GM19240 (cell line): ENCODE data around the gene DNAI2.

Source experiments
- DNase-seq: peaks from one replicate; pipeline ENCODE4 v3.0.0; 2011; ENCODE audit warnings: low spot score; ENCODE audit not compliant: insufficient read length

Gene DNAI2

GRCh38 chr17:74304184-74304583 is 30.1 kb downstream of the DNAI2 start:
- no peak for DNase-seq

DNA sequence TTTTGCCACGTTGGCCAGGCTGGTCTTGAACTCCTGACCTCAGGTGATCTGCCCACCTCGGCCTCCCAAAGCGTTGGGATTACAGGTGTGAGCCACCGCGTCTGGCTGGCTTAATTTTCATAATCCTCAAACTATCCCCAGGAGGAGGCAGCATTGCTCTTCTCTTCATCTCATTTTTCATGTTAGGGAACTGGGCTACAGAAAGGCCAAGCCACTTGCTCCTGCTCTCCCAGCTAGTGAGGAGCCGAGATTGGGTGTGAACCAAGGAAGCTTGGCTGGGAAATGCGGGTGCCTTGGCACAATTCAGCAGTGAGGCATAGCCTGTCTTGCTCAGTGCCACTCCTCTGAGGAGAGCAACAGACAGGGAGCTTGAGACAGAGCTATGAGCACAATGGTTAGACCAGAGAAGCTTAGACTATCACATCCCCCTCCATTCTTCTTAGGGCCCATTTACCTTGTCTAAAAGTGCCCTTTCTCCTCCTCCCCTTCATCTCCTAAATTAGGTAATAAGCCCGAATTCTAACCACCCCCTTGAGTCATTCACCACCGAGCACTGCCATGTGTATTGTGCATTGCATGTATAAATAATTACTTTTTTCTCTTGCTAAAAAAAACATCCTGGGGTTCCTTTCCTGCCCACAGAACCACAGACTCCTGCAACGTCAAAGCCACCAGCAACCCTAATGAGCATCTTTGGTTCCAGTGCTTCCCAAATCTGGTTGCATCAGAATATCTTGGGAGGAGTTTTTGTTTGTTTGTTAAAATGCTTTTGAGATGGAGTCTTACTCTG is 32.0 kb downstream of the DNAI2 start:
- DNase-seq, result no peak

GRCh38 chr17:74307984-74308773 is 34.1 kb downstream of the DNAI2 start:
- no peak for DNase-seq

DNA sequence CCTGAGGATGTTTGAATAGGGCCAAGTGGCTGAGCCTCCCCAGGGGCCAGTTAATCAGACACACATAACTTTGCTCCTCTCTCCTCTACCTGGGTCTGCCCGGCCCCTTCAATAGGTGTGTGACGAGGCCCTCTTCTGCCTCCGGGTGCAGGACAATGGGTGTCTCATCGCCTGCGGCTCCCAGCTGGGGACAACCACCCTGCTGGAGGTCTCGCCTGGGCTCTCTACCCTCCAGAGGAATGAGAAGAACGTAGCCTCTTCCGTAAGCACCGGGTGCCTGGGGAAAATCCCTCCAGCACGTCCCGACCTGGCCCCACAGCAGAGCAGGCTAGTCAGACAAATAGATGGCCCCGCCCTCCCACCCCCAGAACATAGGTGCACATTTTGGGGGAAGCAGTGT is 35.9 kb downstream of the DNAI2 start:
- DNase-seq, result no peak

- DNase-seq, result no peak
Observed at GRCh38 chr17:74314877-74315276, 40.8 kb downstream of the DNAI2 start.

- no peak for DNase-seq
Observed at GRCh38 chr17:74316220-74316619, 42.2 kb downstream of the DNAI2 start.

GRCh38 chr17:74317071-74317470 is 43.0 kb downstream of the DNAI2 start:
- no peak for DNase-seq

DNA sequence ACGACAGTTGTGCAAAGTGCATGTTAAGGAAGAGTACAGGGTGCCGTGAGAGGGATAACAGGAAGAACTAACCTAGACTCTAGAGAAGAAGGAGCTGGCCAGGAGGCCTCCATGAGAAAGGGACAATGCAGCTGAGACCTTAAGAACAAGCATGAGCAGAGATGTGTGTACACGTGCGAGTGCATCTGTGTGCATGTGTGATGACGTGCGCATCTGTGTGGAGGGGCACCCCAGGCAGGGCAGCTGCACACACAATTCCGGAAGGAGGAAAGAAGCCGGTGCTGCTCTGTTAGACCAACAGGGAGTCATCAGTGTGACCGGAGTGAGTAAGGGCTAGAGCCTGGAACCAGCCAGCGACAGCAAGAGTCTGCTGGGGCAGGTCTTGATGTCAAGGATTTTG is 44.4 kb downstream of the DNAI2 start:
- DNase-seq, result no peak

- DNase-seq, result no peak
Observed at GRCh38 chr17:74324521-74324920, 50.5 kb downstream of the DNAI2 start.

GRCh38 chr17:74325376-74325742 is 51.3 kb downstream of the DNAI2 start:
- DNase-seq, result no peak

GRCh38 chr17:74325743-74326379 is 51.8 kb downstream of the DNAI2 start, which contains the start of gene KIF19:
TSS of gene KIF19 (plus strand) at chr17:74326226. CDS start at chr17:74326350, 124 bp downstream.
- DNase-seq, result peak; percentile 59

- no peak for DNase-seq
Observed at GRCh38 chr17:74326506-74326905, 52.5 kb downstream of the DNAI2 start.

- no peak for DNase-seq
Observed at GRCh38 chr17:74328487-74328886, 54.5 kb downstream of the DNAI2 start.

GRCh38 chr17:74329378-74329777 is 55.3 kb downstream of the DNAI2 start:
- no peak for DNase-seq

GRCh38 chr17:74330446-74330845 is 56.4 kb downstream of the DNAI2 start:
- DNase-seq, result no peak

DNA sequence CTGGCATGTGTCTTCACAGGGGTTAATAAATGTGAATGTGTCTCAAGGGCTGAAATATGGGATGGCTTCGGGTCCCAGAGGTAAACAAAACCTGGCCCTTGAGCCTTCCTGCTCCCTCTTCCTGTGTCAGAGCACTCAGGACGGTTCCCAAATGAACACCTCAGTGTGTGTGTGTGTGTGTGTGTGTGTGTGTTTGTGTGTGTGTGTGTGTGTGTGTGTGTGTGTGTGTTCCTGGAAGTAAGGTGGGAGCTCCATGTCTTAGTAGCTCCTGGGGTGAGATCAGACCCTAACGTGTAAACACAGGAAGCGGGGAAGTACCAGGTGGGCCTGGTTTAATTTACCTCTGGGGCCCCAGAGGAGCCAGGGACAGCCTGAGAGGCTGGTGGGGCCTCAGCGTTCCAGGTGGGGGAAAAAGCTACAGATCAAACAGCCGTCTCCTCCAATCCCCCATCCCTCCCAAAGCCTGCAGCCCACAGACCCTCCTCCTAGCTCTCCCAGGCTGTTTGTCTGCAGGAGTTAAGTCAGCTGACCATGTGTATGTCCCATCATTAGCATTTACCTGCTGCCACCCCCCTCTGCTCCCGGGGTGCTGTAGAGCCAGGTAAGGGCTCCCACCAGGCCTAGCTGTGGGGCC is 58.1 kb downstream of the DNAI2 start:
- no peak for DNase-seq

- no peak for DNase-seq
Observed at GRCh38 chr17:74332763-74333283, 58.8 kb downstream of the DNAI2 start.

- DNase-seq, result no peak
Observed at GRCh38 chr17:74334393-74335039, 60.5 kb downstream of the DNAI2 start.

DNA sequence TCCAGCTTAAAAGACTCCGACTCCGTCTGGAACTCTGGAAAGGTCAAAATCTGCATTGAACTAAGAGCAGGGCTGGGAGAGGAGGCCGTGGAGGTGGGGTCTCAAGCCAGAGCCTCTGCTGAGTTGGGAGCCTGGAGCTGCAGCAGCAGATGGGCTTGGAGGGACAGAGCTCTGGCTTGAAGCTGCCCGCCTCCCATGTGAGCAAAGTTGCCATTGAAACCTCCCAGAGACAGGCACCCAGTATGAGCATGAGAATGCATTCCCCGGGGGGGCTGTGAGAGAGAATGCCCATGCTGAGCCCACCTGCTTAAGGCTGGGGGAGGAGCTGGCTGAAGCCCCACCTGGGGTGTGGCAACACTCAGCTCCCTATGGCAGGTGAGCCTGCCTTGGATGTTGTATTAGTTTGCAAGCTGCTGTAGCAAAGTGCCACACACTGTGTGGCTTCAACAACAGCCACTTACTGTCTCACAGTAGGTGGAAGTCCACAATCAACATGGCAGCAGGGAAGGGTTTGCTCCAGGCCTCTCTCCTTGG is 61.6 kb downstream of the DNAI2 start:
- DNase-seq, result no peak

- DNase-seq, result no peak
Observed at GRCh38 chr17:74336307-74336706, 62.3 kb downstream of the DNAI2 start.
